WTC11 (cell line): ENCODE measurements around the gene ZBED5. TPM values are rescaled to one million over a fixed set of nuclear protein-coding genes. Genes with fewer than 3 reads are reported as not detected.
A peak's percentile ranks its signal among the peaks of the same experiment; 100 is the strongest.

Experiments
- ATAC-seq: fragments of 200-7000 bp; cut with Tn5 transposase; 2 replicates; pipeline ENCODE4 v1.10.0; 2021; ENCODE audit warnings: mild to moderate bottlenecking, moderate library complexity
- CTCF ChIA-PET: fragments of 300-600 bp; sonication (Branson Sonifier 250); formaldehyde crosslinking; loops from one replicate; lab custom pipeline; 2021; ENCODE audit warnings: antibody characterized with exemption; lab: Charles Lee
- POLR2A ChIA-PET: fragments of 350-600 bp; sonication (Branson Sonifier 250); formaldehyde crosslinking; loops from one replicate; lab custom pipeline; 2021; ENCODE audit warnings: antibody characterized with exemption; lab: Charles Lee
- DNase-seq: peaks from one replicate; pipeline ENCODE4 v3.0.0; 2021; ENCODE audit warnings: low spot score
- H3K27ac Mint-ChIP-seq: 2 replicates; pipeline ENCODE4 v1.8.0; 2021; ENCODE audit warnings: mixed read lengths
- H3K27me3 Mint-ChIP-seq: 2 replicates; pipeline ENCODE4 v1.8.0; 2021; ENCODE audit warnings: low read depth, mild to moderate bottlenecking, moderate library complexity, mixed read lengths
- H3K36me3 Mint-ChIP-seq: 2 replicates; pipeline ENCODE4 v1.8.0; 2021; ENCODE audit warnings: mixed read lengths
- H3K4me1 Mint-ChIP-seq: 2 replicates; pipeline ENCODE4 v1.8.0; 2022; ENCODE audit warnings: mixed read lengths
- H3K4me3 Mint-ChIP-seq: 2 replicates; pipeline ENCODE4 v1.8.0; 2021; ENCODE audit warnings: mild to moderate bottlenecking, moderate library complexity, mixed read lengths
- H3K9me3 Mint-ChIP-seq: 2 replicates; pipeline ENCODE4 v1.8.0; 2021; ENCODE audit warnings: mixed read lengths
- AFF4 ChIP-seq: sonication (generic); formaldehyde crosslinking; IDR thresholded peaks from 2 replicates; pipeline ENCODE4 v1.8.1; 2023; ENCODE audit warnings: mild to moderate bottlenecking, missing genetic modification reagents, borderline replicate concordance
- FOXP1 ChIP-seq: sonication (generic); formaldehyde crosslinking; IDR thresholded peaks from 2 replicates; pipeline ENCODE4 v1.8.0; 2022; ENCODE audit warnings: missing genetic modification reagents, mild to moderate bottlenecking, moderate library complexity, borderline replicate concordance
- HMGXB4 ChIP-seq: sonication (generic); formaldehyde crosslinking; IDR thresholded peaks from 2 replicates; pipeline ENCODE4 v1.8.1; 2023; ENCODE audit warnings: mild to moderate bottlenecking, moderate library complexity, missing genetic modification reagents
- IRF1 ChIP-seq: sonication (generic); formaldehyde crosslinking; IDR thresholded peaks from 2 replicates; pipeline ENCODE4 v1.8.0; 2023; ENCODE audit warnings: missing genetic modification reagents
- KAT7 ChIP-seq: sonication (generic); formaldehyde crosslinking; IDR thresholded peaks from 2 replicates; pipeline ENCODE4 v1.8.1; 2023; ENCODE audit warnings: missing genetic modification reagents, mild to moderate bottlenecking, borderline replicate concordance
- NR2C2 ChIP-seq: sonication (generic); formaldehyde crosslinking; IDR thresholded peaks from 2 replicates; pipeline ENCODE4 v1.8.0; 2022; ENCODE audit warnings: mild to moderate bottlenecking, missing genetic modification reagents
- TEAD1 ChIP-seq: sonication (generic); formaldehyde crosslinking; IDR thresholded peaks from 2 replicates; pipeline ENCODE4 v1.8.0; 2022; ENCODE audit warnings: mild to moderate bottlenecking, missing genetic modification reagents
- ZNF121 ChIP-seq: sonication (generic); formaldehyde crosslinking; IDR thresholded peaks from 2 replicates; pipeline ENCODE4 v1.8.0; 2023; ENCODE audit warnings: missing genetic modification reagents
- ZNF138 ChIP-seq: sonication (generic); formaldehyde crosslinking; conservative IDR thresholded peaks from 2 replicates; pipeline ENCODE4 v1.8.1; 2022; ENCODE audit warnings: mild to moderate bottlenecking, moderate library complexity, missing genetic modification reagents
- ZNF317 ChIP-seq: sonication (generic); formaldehyde crosslinking; IDR thresholded peaks from 2 replicates; pipeline ENCODE4 v1.8.1; 2023; ENCODE audit warnings: low read depth, mild to moderate bottlenecking, moderate library complexity, missing genetic modification reagents, borderline replicate concordance
- total RNA-seq: library from RNA; stranded (reverse); gene quantifications from 3 replicates; pipeline ENCODE4 v1.2.3, GENCODE V29; 2021

ZBED5 gene
- total RNA-seq, 1 experiment from 2014 or later = 48.7 TPM

GRCh38 chr11:10861799-10862198, 3.9 kb upstream of the ZBED5 start:
- H3K9me3 Mint-ChIP-seq = no peaks in the 10 kb centered on the region
- no peak for ATAC-seq
- TF ChIP-seq AFF4 (CRISPR knock-in tag) = no peak
- peak; percentile 73; the same call in 1 of the 2 replicates for TF ChIP-seq ZNF121 (CRISPR knock-in tag)
- TF ChIP-seq, all 79 proteins: peak for 1
- ChIA-PET POLR2A (no interaction called here), CTCF (interaction anchor here (0.5 kb wide), 1 partner anchor 69 kb away, joined by 3 read pairs; no protein-coding TSS in a partner anchor)
- Mint-ChIP-seq H3K27ac (no peak overlapping the region), H3K36me3 (0 out of 2 replicates have a peak, but pooled peaks cover under 1% of the 10 kb centered on the region), H3K4me3 (no peak overlapping the region), H3K4me1 (peaks cover 21% of the 10 kb centered on the region), H3K27me3 (no peaks in the 10 kb centered on the region)
- DNase-seq = no peak

GRCh38 chr11:10861047-10861446, 3.2 kb upstream of the ZBED5 start:
- no peaks in the 10 kb centered on the region for H3K27me3 Mint-ChIP-seq
- H3K36me3 Mint-ChIP-seq = peaks cover 6% of the 10 kb centered on the region
- CTCF ChIA-PET = interaction anchor here (1.2 kb wide), 2 partner anchors 18 to 64 kb away, joined by 3 to 5 read pairs; no protein-coding TSS in a partner anchor
- H3K4me3 Mint-ChIP-seq = no peak overlapping the region
- POLR2A ChIA-PET = interaction anchor here (1.3 kb wide), 1 partner anchor 52 kb away, joined by 5 read pairs; the partner anchor contains the start of gene EIF4G2
- DNase-seq = no peak
- TF ChIP-seq ZNF121 (CRISPR knock-in tag) = 0 out of 2 replicates have a peak, but pooled peaks have one; percentile 56
- no peak for TF ChIP-seq IRF1 (CRISPR knock-in tag)
- H3K9me3 Mint-ChIP-seq = no peaks in the 10 kb centered on the region
- ATAC-seq = no peak
- no peak overlapping the region for H3K27ac Mint-ChIP-seq
- H3K4me1 Mint-ChIP-seq = peaks cover 29% of the 10 kb centered on the region

- peaks cover 26% of the 10 kb centered on the region for H3K36me3 Mint-ChIP-seq
- no peaks in the 10 kb centered on the region for H3K9me3 Mint-ChIP-seq
- no peaks in the 10 kb centered on the region for H3K27me3 Mint-ChIP-seq
- 0 out of 2 replicates have a peak, but pooled peaks have one; percentile 30 for TF ChIP-seq KAT7 (CRISPR knock-in tag)
- TF ChIP-seq FOXP1 (CRISPR knock-in tag) = 0 out of 2 replicates have a peak, but pooled peaks have one; percentile 52
- TF ChIP-seq NR2C2 (CRISPR knock-in tag) = 0 out of 2 replicates have a peak, but pooled peaks have one; percentile 34
- no peak for TF ChIP-seq ZNF138 (CRISPR knock-in tag)
- TF ChIP-seq HMGXB4 (CRISPR knock-in tag) = peak; percentile 70; the same call in 1 of the 2 replicates
- no peak for TF ChIP-seq ZNF317 (CRISPR knock-in tag)
- TF ChIP-seq TEAD1 = 0 out of 2 replicates have a peak, but pooled peaks have one; percentile 46
- POLR2A ChIA-PET = interaction anchor here (0.5 to 3.1 kb wide), 15 partner anchors 9 to 169 kb away, joined by 3 to 130 read pairs (median 4); partner anchors contain the start of gene EIF4G2
- ATAC-seq (peak; percentile 43), DNase-seq (peak; percentile 79)
- CTCF ChIA-PET = interaction anchor here (1.0 to 3.1 kb wide), 10 partner anchors 10 to 88 kb away, joined by 3 to 17 read pairs (median 6); partner anchors contain the start of gene EIF4G2
- H3K4me1 Mint-ChIP-seq = peaks cover 31% of the 10 kb centered on the region
- H3K4me3 Mint-ChIP-seq = peak overlapping the region; percentile 100
- peak overlapping the region; percentile 97 for H3K27ac Mint-ChIP-seq
Measured at GRCh38 chr11:10858439-10859325, 829 bp upstream of the ZBED5 start.
